ENCODE measurements around the gene TMEM135.

TMEM135 gene

DNA sequence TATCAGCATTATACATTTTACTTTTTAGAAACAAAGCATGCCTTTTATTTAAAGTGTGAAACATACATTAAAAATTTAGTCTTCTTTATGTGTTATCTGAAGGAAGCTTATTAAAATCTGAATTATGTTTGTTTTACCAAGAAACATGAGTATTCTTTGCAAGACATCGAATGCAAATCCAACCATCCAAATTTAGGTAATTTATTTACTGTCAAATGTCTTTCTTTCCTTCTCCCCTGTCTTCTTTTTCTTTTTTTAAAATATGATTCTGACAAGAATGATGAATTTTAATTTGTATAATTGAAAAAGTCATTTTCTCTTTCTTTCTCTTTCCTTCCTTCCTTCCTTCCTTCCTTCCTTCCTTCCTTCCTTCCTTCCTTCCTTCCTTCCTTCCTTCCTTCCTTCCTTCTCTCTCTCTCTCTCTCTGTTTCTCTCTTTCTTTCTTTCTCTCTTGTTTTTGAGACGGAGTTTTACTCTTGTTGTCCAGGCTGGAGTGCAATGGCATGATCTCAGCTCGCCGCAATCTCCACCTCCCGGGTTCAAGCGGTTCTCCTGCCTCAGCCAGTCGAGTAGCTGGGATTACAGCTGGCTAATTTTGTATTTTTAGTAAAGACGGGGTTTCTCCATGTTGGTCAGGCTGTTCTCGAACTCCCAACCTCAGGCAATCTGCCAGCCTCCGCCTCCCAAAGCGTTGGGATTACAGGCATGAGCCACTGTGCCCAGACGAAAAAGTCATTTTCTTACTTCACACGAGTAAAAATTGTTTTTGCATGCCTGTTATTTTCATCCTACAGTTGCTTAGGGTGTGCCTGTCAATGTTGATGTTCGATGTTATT is 157.5 kb downstream of the TMEM135 start:
- no peak overlapping the region for H3K9ac ChIP-seq (ENCODE audit: low read length in 5 of 5)
- H3K27ac ChIP-seq (ENCODE audit: low read depth, low read length): no peak overlapping the region
- no peaks in the 10 kb centered on the region for H3K9me3 ChIP-seq (ENCODE audit: control insufficient read depth in 5 of 5, low read length in 5 of 5)
- no peaks in the 10 kb centered on the region for H3K36me3 ChIP-seq (ENCODE audit: control insufficient read depth in 5 of 5, insufficient read depth in 5 of 5, low read length in 5 of 5)
- H3K4me1 ChIP-seq (ENCODE audit: control insufficient read depth in 5 of 5, insufficient read depth in 5 of 5, low read length in 5 of 5): no peaks in the 10 kb centered on the region
- no peaks in the 10 kb centered on the region for H3K27me3 ChIP-seq (ENCODE audit: control insufficient read depth in 5 of 5, insufficient read depth in 4 of 5, low read length in 5 of 5)
- H3K4me3 ChIP-seq (ENCODE audit: low read depth in 1 of 5, low read length in 5 of 5): no peak overlapping the region

DNA sequence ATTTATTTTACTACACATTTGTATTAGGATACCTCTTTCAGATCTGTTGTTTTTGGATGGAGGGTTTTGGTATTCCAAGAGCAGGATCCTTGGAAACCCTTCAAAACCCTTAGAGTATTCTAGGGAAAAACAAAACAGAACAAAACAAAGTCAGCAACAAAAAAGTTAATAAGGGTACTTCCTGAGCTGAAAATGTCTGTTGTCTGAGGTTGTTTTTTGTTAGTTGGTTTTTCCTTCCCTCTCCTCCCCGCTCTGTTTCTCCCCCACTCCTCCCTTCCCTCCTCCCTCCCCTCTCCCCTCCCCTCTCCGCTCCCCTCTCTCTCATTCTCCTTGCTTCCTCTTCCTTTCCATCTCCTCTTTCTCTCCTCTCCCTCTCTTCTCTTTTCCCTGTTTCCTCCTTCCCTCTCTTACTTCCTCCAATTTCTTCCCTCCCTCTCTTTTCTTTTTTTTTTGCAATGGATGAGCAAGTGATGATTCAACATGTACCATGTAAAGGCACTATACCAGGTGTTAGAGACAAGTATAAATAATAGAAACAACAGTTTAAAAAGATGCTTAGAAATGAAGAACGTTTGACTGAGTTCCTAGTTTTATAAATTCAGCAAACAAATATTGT is 160.6 kb downstream of the TMEM135 start:
- H3K9ac ChIP-seq (ENCODE audit: low read length in 5 of 5): no peak overlapping the region
- no peaks in the 10 kb centered on the region for H3K9me3 ChIP-seq (ENCODE audit: control insufficient read depth in 5 of 5, low read length in 5 of 5)
- no peaks in the 10 kb centered on the region for H3K4me1 ChIP-seq (ENCODE audit: control insufficient read depth in 5 of 5, insufficient read depth in 5 of 5, low read length in 5 of 5)
- no peak overlapping the region for H3K4me3 ChIP-seq (ENCODE audit: low read depth in 1 of 5, low read length in 5 of 5)
- no peak overlapping the region for H3K27ac ChIP-seq (ENCODE audit: low read depth, low read length)
- no peaks in the 10 kb centered on the region for H3K27me3 ChIP-seq (ENCODE audit: control insufficient read depth in 5 of 5, insufficient read depth in 4 of 5, low read length in 5 of 5)
- no peaks in the 10 kb centered on the region for H3K36me3 ChIP-seq (ENCODE audit: control insufficient read depth in 5 of 5, insufficient read depth in 5 of 5, low read length in 5 of 5)

DNA sequence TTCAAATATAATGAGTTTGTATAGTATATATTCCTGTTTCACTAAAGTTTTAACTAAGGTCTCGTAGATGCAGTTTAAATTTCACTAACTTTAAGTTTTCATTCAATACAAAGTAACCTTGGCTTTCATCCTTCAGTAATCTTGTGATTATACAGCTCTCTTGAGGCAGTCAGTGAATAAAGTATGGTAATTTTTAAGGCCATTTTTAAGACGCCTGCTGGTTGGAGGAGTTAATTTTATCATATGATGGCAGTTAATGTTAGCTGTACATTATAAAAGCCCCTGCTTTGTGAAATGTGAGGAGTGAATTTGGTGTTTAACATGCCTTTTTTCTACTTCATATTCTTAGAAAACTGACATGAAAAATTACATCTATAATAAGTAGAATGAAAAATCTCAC is 163.6 kb downstream of the TMEM135 start:
- Histone ChIP-seq H3K27me3 (ENCODE audit: control insufficient read depth in 5 of 5, insufficient read depth in 4 of 5, low read length in 5 of 5) (no peaks in the 10 kb centered on the region), H3K9me3 (ENCODE audit: control insufficient read depth in 5 of 5, low read length in 5 of 5) (no peaks in the 10 kb centered on the region), H3K36me3 (ENCODE audit: control insufficient read depth in 5 of 5, insufficient read depth in 5 of 5, low read length in 5 of 5) (no peaks in the 10 kb centered on the region), H3K4me3 (ENCODE audit: low read depth in 1 of 5, low read length in 5 of 5) (no peak overlapping the region), H3K4me1 (ENCODE audit: control insufficient read depth in 5 of 5, insufficient read depth in 5 of 5, low read length in 5 of 5) (peaks cover 0 to 12% (median 10%) of the 10 kb centered on the region in 5 donors), H3K27ac (ENCODE audit: low read depth, low read length) (no peak overlapping the region), H3K9ac (ENCODE audit: low read length in 5 of 5) (no peak overlapping the region)

DNA sequence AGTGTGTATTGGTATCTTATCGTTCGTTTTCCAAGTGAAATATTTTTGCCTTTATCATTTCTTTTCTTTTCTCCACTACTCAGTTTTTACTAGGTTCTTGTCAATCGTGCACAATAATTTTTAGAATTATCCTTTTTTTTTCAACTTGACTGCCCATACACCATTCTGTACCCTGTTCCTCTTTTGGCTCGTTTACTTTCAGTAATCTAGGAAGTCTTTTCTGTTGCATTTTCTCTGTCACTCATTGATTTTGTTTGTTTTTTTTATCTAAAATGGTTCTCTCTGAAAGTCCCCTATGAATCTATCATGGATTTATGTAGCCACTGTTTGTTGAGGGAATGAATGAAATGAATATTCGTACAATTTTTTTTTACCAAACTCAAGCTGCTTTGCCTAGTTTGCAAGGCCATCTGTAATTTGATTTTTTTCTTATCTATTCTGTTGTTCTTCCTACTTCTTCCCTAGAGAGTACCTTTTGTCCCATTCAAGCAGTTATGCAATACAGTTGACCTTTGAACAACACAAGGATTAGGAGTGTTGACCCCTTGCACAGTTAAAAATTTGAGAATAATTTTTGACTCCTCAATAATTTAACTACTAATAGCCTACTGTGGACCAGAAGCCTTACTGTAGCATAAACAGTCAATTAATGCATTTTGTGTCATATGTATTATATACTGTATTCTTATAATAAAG is 166.3 kb downstream of the TMEM135 start:
- Histone ChIP-seq H3K4me3 (ENCODE audit: low read depth in 1 of 5, low read length in 5 of 5) (no peak overlapping the region), H3K9ac (ENCODE audit: low read length in 5 of 5) (no peak overlapping the region), H3K27ac (ENCODE audit: low read depth, low read length) (no peak overlapping the region), H3K27me3 (ENCODE audit: control insufficient read depth in 5 of 5, insufficient read depth in 4 of 5, low read length in 5 of 5) (no peaks in the 10 kb centered on the region), H3K4me1 (ENCODE audit: control insufficient read depth in 5 of 5, insufficient read depth in 5 of 5, low read length in 5 of 5) (peaks cover 0 to 12% (median 10%) of the 10 kb centered on the region in 5 donors), H3K9me3 (ENCODE audit: control insufficient read depth in 5 of 5, low read length in 5 of 5) (no peaks in the 10 kb centered on the region), H3K36me3 (ENCODE audit: control insufficient read depth in 5 of 5, insufficient read depth in 5 of 5, low read length in 5 of 5) (no peaks in the 10 kb centered on the region)

DNA sequence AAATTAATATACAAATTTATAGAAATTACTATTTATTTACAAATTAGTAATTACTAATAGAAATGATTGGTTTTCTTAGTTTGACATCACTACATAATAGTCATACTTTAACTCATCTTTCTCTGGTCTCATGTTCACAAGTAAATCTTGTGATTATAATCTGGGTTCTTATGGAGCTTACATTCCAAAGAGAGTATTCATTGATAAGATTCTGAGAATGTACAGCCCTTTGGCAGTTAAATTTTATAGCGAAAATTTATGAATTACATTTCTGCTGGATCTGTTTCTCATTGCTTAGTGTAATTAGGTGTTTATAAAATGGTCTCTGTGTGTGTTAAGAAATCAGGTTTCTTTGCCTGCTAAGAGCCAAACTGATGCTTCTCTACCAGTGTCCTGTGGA is 175.2 kb downstream of the TMEM135 start:
- H3K4me1 ChIP-seq (ENCODE audit: control insufficient read depth in 5 of 5, insufficient read depth in 5 of 5, low read length in 5 of 5): no peaks in the 10 kb centered on the region
- H3K36me3 ChIP-seq (ENCODE audit: control insufficient read depth in 5 of 5, insufficient read depth in 5 of 5, low read length in 5 of 5): no peaks in the 10 kb centered on the region
- H3K27ac ChIP-seq (ENCODE audit: low read depth, low read length): no peak overlapping the region
- no peak overlapping the region for H3K4me3 ChIP-seq (ENCODE audit: low read depth in 1 of 5, low read length in 5 of 5)
- no peaks in the 10 kb centered on the region for H3K9me3 ChIP-seq (ENCODE audit: control insufficient read depth in 5 of 5, low read length in 5 of 5)
- H3K27me3 ChIP-seq (ENCODE audit: control insufficient read depth in 5 of 5, insufficient read depth in 4 of 5, low read length in 5 of 5): no peaks in the 10 kb centered on the region
- H3K9ac ChIP-seq (ENCODE audit: low read length in 5 of 5): no peak overlapping the region

DNA sequence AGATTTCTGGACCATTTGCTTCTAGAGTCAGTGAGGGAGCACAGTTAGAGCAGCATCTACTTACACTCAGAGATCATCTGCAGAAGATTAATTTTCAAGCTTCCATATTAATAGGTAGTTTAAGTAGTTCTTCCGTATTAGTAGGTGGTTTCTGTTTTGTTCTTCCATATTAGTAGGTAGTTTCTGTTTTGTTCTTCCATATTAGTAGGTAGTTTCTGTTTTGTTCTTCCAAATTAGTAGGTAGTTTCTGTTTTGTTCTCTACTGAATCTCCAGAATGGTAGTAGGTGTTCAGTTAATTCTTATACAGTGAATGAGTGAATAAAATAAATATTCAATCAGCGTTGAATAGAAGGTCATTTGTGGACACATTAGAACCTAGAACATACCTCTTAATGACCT is 175.7 kb downstream of the TMEM135 start:
- Histone ChIP-seq H3K9ac (ENCODE audit: low read length in 5 of 5) (no peak overlapping the region), H3K9me3 (ENCODE audit: control insufficient read depth in 5 of 5, low read length in 5 of 5) (no peaks in the 10 kb centered on the region), H3K27me3 (ENCODE audit: control insufficient read depth in 5 of 5, insufficient read depth in 4 of 5, low read length in 5 of 5) (no peaks in the 10 kb centered on the region), H3K36me3 (ENCODE audit: control insufficient read depth in 5 of 5, insufficient read depth in 5 of 5, low read length in 5 of 5) (no peaks in the 10 kb centered on the region), H3K4me3 (ENCODE audit: low read depth in 1 of 5, low read length in 5 of 5) (no peak overlapping the region), H3K27ac (ENCODE audit: low read depth, low read length) (no peak overlapping the region), H3K4me1 (ENCODE audit: control insufficient read depth in 5 of 5, insufficient read depth in 5 of 5, low read length in 5 of 5) (no peaks in the 10 kb centered on the region)

DNA sequence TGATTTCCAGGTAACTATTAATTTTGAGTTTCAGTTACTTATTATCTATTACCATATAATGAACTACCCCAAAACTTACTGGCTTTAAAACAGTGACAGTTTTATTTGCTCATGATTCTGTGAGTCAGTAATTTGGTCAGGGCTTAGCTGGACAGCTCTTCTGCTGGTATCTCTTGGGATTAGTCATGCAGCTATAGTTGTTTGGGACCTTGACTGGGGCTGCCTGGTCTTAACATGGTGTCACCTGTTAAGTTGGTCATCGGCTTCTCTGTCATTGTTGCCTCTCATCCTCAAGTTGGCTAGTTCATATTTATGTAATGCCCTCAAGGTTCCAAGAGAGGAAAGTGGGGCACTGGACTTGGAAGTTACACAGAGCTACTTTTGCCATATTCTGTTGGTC is 177.5 kb downstream of the TMEM135 start:
- Histone ChIP-seq H3K9me3 (ENCODE audit: control insufficient read depth in 5 of 5, low read length in 5 of 5) (no peaks in the 10 kb centered on the region), H3K27ac (ENCODE audit: low read depth, low read length) (no peak overlapping the region), H3K4me3 (ENCODE audit: low read depth in 1 of 5, low read length in 5 of 5) (no peak overlapping the region), H3K36me3 (ENCODE audit: control insufficient read depth in 5 of 5, insufficient read depth in 5 of 5, low read length in 5 of 5) (no peaks in the 10 kb centered on the region), H3K4me1 (ENCODE audit: control insufficient read depth in 5 of 5, insufficient read depth in 5 of 5, low read length in 5 of 5) (no peaks in the 10 kb centered on the region), H3K27me3 (ENCODE audit: control insufficient read depth in 5 of 5, insufficient read depth in 4 of 5, low read length in 5 of 5) (no peaks in the 10 kb centered on the region), H3K9ac (ENCODE audit: low read length in 5 of 5) (no peak overlapping the region)

DNA sequence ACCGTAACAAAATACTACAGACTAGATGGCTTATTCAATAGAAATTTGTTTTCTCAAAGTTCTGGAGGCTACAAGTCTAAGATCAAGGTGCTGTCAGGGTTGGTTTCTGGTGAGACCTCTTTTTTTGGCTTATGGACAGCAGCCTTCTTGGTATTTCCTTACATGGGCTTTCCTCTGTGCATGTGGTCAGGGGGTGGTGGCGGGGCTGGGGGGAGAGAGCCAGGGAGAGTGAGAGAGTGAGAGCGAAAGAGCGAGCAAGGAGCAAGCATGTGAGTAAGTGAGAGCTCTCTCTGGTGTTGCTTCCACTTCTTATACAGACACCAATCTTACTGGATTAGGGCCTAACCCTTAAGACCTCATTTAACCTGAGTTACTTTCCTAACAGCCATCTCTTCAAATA is 181.5 kb downstream of the TMEM135 start:
- H3K27me3 ChIP-seq (ENCODE audit: control insufficient read depth in 5 of 5, insufficient read depth in 4 of 5, low read length in 5 of 5): no peaks in the 10 kb centered on the region
- no peak overlapping the region for H3K4me3 ChIP-seq (ENCODE audit: low read depth in 1 of 5, low read length in 5 of 5)
- H3K27ac ChIP-seq (ENCODE audit: low read depth, low read length): no peak overlapping the region
- no peaks in the 10 kb centered on the region for H3K36me3 ChIP-seq (ENCODE audit: control insufficient read depth in 5 of 5, insufficient read depth in 5 of 5, low read length in 5 of 5)
- no peaks in the 10 kb centered on the region for H3K9me3 ChIP-seq (ENCODE audit: control insufficient read depth in 5 of 5, low read length in 5 of 5)
- H3K4me1 ChIP-seq (ENCODE audit: control insufficient read depth in 5 of 5, insufficient read depth in 5 of 5, low read length in 5 of 5): peaks cover 0 to 2% (median 0%) of the 10 kb centered on the region in 5 donors
- no peak overlapping the region for H3K9ac ChIP-seq (ENCODE audit: low read length in 5 of 5)

DNA sequence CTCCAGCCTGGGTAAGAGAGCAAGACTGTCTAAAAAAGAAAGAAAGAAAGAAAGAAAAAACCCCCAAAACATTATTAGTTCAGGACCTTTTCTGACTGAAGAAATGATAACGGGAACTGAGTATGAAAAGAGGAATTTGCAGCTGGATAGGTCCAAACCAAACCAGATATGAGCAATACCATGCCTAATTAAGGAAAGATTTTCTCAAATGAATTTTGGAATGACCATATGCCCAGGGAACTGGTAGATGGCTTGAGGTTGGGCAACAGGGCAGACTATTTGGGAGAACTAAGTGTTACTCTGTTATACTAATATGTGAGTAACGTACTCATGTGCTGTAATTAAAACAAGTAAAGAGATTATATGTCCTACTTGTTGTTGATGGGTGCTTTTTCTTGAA is 186.1 kb downstream of the TMEM135 start:
- no peak overlapping the region for H3K9ac ChIP-seq (ENCODE audit: low read length in 5 of 5)
- H3K9me3 ChIP-seq (ENCODE audit: control insufficient read depth in 5 of 5, low read length in 5 of 5): no peaks in the 10 kb centered on the region
- H3K27me3 ChIP-seq (ENCODE audit: control insufficient read depth in 5 of 5, insufficient read depth in 4 of 5, low read length in 5 of 5): no peaks in the 10 kb centered on the region
- H3K36me3 ChIP-seq (ENCODE audit: control insufficient read depth in 5 of 5, insufficient read depth in 5 of 5, low read length in 5 of 5): no peaks in the 10 kb centered on the region
- H3K4me3 ChIP-seq (ENCODE audit: low read depth in 1 of 5, low read length in 5 of 5): no peak overlapping the region
- H3K27ac ChIP-seq (ENCODE audit: low read depth, low read length): no peak overlapping the region
- H3K4me1 ChIP-seq (ENCODE audit: control insufficient read depth in 5 of 5, insufficient read depth in 5 of 5, low read length in 5 of 5): peaks cover 0 to 2% (median 0%) of the 10 kb centered on the region in 5 donors

DNA sequence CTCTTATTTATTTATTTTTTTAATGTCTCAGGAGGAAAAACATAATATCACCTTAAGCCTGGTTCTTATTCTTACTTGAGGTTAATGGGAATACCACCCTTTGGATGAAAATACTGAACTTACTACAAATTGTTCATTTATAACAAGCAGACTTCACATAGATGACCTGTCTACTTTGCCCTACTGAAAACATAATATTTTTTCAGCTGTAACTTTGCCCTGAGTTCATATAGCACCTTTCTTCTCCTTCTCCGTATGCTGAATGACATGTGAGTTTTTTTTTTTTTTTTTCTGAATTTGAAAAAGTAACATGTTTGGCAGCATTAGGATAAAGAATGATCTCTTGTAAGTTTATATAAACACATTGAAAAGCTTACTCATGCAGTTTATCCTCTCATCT is 186.8 kb downstream of the TMEM135 start:
- Histone ChIP-seq H3K27ac (ENCODE audit: low read depth, low read length) (no peak overlapping the region), H3K4me3 (ENCODE audit: low read depth in 1 of 5, low read length in 5 of 5) (no peak overlapping the region), H3K9me3 (ENCODE audit: control insufficient read depth in 5 of 5, low read length in 5 of 5) (no peaks in the 10 kb centered on the region), H3K27me3 (ENCODE audit: control insufficient read depth in 5 of 5, insufficient read depth in 4 of 5, low read length in 5 of 5) (no peaks in the 10 kb centered on the region), H3K9ac (ENCODE audit: low read length in 5 of 5) (no peak overlapping the region), H3K4me1 (ENCODE audit: control insufficient read depth in 5 of 5, insufficient read depth in 5 of 5, low read length in 5 of 5) (peaks cover 0 to 2% (median 0%) of the 10 kb centered on the region in 5 donors), H3K36me3 (ENCODE audit: control insufficient read depth in 5 of 5, insufficient read depth in 5 of 5, low read length in 5 of 5) (no peaks in the 10 kb centered on the region)
